GM23338 (cell line): ENCODE measurements around the gene AP1S1. TPM values are rescaled to one million over a fixed set of nuclear protein-coding genes. Genes with fewer than 3 reads are reported as not detected.

Experiments used
- ATAC-seq: fragments of 200-7000 bp; cut with Tn5 transposase; 3 replicates; pipeline ENCODE4 v1.9.1; 2020
- DNase-seq: peaks from one replicate; pipeline ENCODE4 v3.0.0-alpha.2; 2015; ENCODE audit warnings: low spot score
- H2AFZ ChIP-seq: fragments of 200-600 bp; sonication (generic); 2 replicates; pipeline ENCODE4 v1.8.0; 2016; ENCODE audit warnings: antibody characterized with exemption, mild to moderate bottlenecking, moderate library complexity
- H3F3A ChIP-seq: fragments of 200-600 bp; sonication (generic); replicated peaks from 2 replicates; pipeline ENCODE4 v1.8.0; 2017; ENCODE audit warnings: antibody characterized with exemption, mixed run types, low read depth
- H3K27ac ChIP-seq: fragments of 200-600 bp; sonication (generic); 2 replicates; pipeline ENCODE4 v1.6.1; 2016; ENCODE audit warnings: low read depth
- H3K27me3 ChIP-seq: fragments of 200-600 bp; sonication (generic); 2 replicates; pipeline ENCODE4 v1.8.0; 2016; ENCODE audit warnings: mild to moderate bottlenecking, mixed run types, moderate library complexity; ENCODE audit not compliant: insufficient read depth
- H3K36me3 ChIP-seq: fragments of 200-600 bp; sonication (generic); 2 replicates; pipeline ENCODE4 v1.8.0; 2016; ENCODE audit warnings: mild to moderate bottlenecking; ENCODE audit not compliant: insufficient read depth
- H3K4me1 ChIP-seq: fragments of 200-600 bp; sonication (generic); 2 replicates; pipeline ENCODE4 v1.8.0; 2016; ENCODE audit warnings: mild to moderate bottlenecking, moderate library complexity; ENCODE audit not compliant: insufficient read depth
- H3K4me2 ChIP-seq: fragments of 200-600 bp; sonication (generic); 2 replicates; pipeline ENCODE4 v1.7.1; 2017; ENCODE audit warnings: mixed run types
- H3K4me3 ChIP-seq: fragments of 200-600 bp; sonication (generic); 2 replicates; pipeline ENCODE4 v1.6.1; 2016; ENCODE audit warnings: mixed run types
- H3K79me2 ChIP-seq: fragments of 200-600 bp; sonication (generic); replicated peaks from 2 replicates; pipeline ENCODE4 v1.8.0; 2017; ENCODE audit warnings: mild to moderate bottlenecking; ENCODE audit not compliant: insufficient read depth
- H3K9me2 ChIP-seq: fragments of 200-600 bp; sonication (generic); 2 replicates; pipeline ENCODE4 v1.8.0; 2017; ENCODE audit not compliant: insufficient read depth
- H4K20me1 ChIP-seq: fragments of 200-600 bp; sonication (generic); replicated peaks from 2 replicates; pipeline ENCODE4 v1.8.0; 2017; ENCODE audit warnings: mild to moderate bottlenecking; ENCODE audit not compliant: insufficient read depth
- H3K27ac Mint-ChIP-seq: 2 replicates; pipeline ENCODE4 v1.8.0; 2020; ENCODE audit warnings: inconsistent platforms, mild to moderate bottlenecking, moderate library complexity, mixed read lengths
- H3K27me3 Mint-ChIP-seq: 3 replicates; pipeline ENCODE4 v1.8.0; 2022; ENCODE audit warnings: low read depth, mild to moderate bottlenecking, moderate library complexity, mixed read lengths, inconsistent platforms; ENCODE audit not compliant: insufficient read depth, poor library complexity
- H3K36me3 Mint-ChIP-seq: 3 replicates; pipeline ENCODE4 v1.8.0; 2021; ENCODE audit warnings: low read depth, mild to moderate bottlenecking, inconsistent platforms, moderate library complexity, mixed read lengths
- H3K4me1 Mint-ChIP-seq: 3 replicates; pipeline ENCODE4 v1.8.0; 2020; ENCODE audit warnings: mild to moderate bottlenecking, inconsistent platforms, mixed read lengths
- H3K4me3 Mint-ChIP-seq: 3 replicates; pipeline ENCODE4 v1.8.0; 2021; ENCODE audit warnings: moderate library complexity, mild to moderate bottlenecking, inconsistent platforms, mixed read lengths
- H3K9me3 Mint-ChIP-seq: 3 replicates; pipeline ENCODE4 v1.8.0; 2020; ENCODE audit warnings: moderate library complexity, mild to moderate bottlenecking, inconsistent platforms, mixed read lengths
- CREB1 ChIP-seq: fragments of 250-450 bp; sonication (Bioruptor Pico); IDR thresholded peaks from 2 replicates; pipeline ENCODE4 v1.5.0; 2020; ENCODE audit warnings: low read depth, mild to moderate bottlenecking, moderate library complexity
- EZH2 ChIP-seq: fragments of 200-600 bp; sonication (generic); IDR thresholded peaks from one replicate; pipeline ENCODE4 v1.8.0; 2017; ENCODE audit warnings: antibody characterized with exemption, mild to moderate bottlenecking, low read depth; ENCODE audit not compliant: unreplicated experiment
- EZH2phosphoT487 ChIP-seq: fragments of 200-600 bp; sonication (generic); IDR thresholded peaks from one replicate; pipeline ENCODE4 v1.8.1; 2018; ENCODE audit warnings: antibody characterized with exemption; ENCODE audit not compliant: unreplicated experiment
- JUNB ChIP-seq: IDR thresholded peaks from one replicate; pipeline ENCODE4 v1.6.1; 2016; ENCODE audit warnings: antibody characterized with exemption; ENCODE audit not compliant: unreplicated experiment
- NANOG ChIP-seq: IDR thresholded peaks from 2 replicates; pipeline ENCODE4 v1.6.1; 2016; ENCODE audit warnings: antibody characterized with exemption, borderline replicate concordance
- POLR2AphosphoS5 ChIP-seq: IDR thresholded peaks from 2 replicates; pipeline ENCODE4 v1.6.1; 2016; ENCODE audit warnings: antibody characterized with exemption, low read depth
- STAT1 ChIP-seq: IDR thresholded peaks from one replicate; pipeline ENCODE4 v1.6.1; 2016; ENCODE audit warnings: antibody characterized with exemption; ENCODE audit not compliant: unreplicated experiment
- ZNF114 ChIP-seq: fragments of 250-450 bp; sonication (Bioruptor Pico); IDR thresholded peaks from 2 replicates; pipeline ENCODE4 v1.5.0; 2020; ENCODE audit warnings: mild to moderate bottlenecking, moderate library complexity
- ZNF331 ChIP-seq: fragments of 250-450 bp; sonication (Bioruptor Pico); IDR thresholded peaks from 2 replicates; pipeline ENCODE4 v1.5.0; 2020; ENCODE audit warnings: low read depth, mild to moderate bottlenecking, moderate library complexity
- polyA plus RNA-seq: library from polyadenylated mRNA; unstranded; fragments of >200 nt; fragmentation: Nextera tagmentation; extraction: Ambion mirVana; gene quantifications from 2 replicates; pipeline ENCODE4 v1.2.1, GENCODE V29; 2016
- total RNA-seq: library from RNA; depleted of rRNA; stranded (reverse); fragments of >200 nt; shearing (Covaris generic); gene quantifications from 2 replicates; pipeline ENCODE4 v1.2.3, GENCODE V29; 2014
- TF ChIP-seq, protein P1 (sequence below), 2 experiments: fragments of 200-600 bp in 1 of 2; sonication (generic) in 1 of 2; conservative IDR thresholded peaks; 2 replicates each; pipeline versions ENCODE4 v1.5.1 to v1.6.1; 2016 to 2017; ENCODE audit warnings: antibody characterized with exemption in 2 of 2, low read depth in 2 of 2, mild to moderate bottlenecking in 2 of 2, moderate library complexity in 1 of 2
- TF ChIP-seq, protein P2 (sequence below): fragments of 250-450 bp; sonication (Bioruptor Pico); IDR thresholded peaks from 2 replicates; pipeline ENCODE4 v1.5.0; 2020; ENCODE audit warnings: mild to moderate bottlenecking, moderate library complexity
- TF ChIP-seq, protein P3 (sequence below): IDR thresholded peaks from 2 replicates; pipeline ENCODE4 v1.6.1; 2016; ENCODE audit warnings: antibody characterized with exemption
- TF ChIP-seq, protein P4 (sequence below): IDR thresholded peaks from one replicate; pipeline ENCODE4 v1.6.1; 2018; ENCODE audit warnings: antibody characterized with exemption; ENCODE audit not compliant: unreplicated experiment

Gene AP1S1
- total and polyA plus RNA-seq, 2 experiments from 2014 or later = 11.5 to 60.6 TPM

DNA sequence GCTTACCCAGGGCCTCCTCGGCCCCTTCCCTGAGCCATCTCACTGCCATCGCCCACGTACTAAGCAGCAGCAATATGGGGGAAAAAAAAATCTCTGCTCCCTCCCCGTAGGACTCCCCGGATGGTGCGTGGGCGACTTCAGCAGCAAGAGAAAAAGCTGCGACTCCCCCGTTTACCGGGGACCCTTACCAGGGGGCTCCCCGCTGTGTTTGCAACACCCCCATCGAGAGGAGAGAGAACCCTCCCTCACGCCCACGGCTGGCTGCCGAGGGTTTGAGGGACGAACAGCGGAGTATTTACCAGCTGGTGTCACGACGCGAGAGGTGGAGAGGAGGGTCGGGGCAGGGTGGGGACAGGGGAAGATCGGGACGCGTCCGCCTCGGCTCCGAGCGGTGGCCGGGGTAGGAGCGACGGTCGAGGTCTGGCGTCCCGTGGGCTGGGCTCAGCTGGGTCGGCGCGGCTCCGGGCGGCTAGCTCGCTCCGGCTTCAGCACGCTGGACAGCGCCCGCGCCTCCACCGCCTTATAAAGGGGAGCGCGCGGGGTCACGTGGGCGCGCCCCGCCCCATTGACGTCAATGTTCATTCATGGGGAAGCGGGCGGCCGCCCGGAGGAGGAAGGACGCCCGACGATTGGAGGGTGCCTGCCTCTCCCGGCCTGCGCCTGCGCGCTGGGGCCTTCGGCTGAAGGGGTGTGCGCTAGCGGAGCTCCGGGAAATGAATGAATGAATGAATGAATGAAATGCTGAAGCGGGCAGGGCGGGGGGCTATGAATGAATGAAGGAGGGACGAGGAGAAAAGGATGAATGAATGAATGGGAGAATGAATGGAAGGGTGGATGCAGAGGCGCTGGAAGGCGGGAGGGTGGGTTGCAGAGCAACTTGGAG lies 11.0 kb downstream of the AP1S1 start, which contains the start of gene VGF:
Gene VGF (minus strand): TSS at position 495 of the 883 bp plus-strand sequence. CDS start 726 bp downstream, outside the sequence.
- no peak within 1 kb of the TSS for H3K27ac Mint-ChIP-seq
- H3K4me2 ChIP-seq = peak within 1 kb of the TSS; percentile 98
- no peaks in the 10 kb centered on the region for H3K36me3 ChIP-seq
- peaks cover 58% of the 10 kb centered on the region for H3K4me1 Mint-ChIP-seq
- H3K4me1 ChIP-seq = peaks cover 66% of the 10 kb centered on the region
- H3K9me2 ChIP-seq = no peaks in the 10 kb centered on the region
- TF ChIP-seq, protein P1, sequence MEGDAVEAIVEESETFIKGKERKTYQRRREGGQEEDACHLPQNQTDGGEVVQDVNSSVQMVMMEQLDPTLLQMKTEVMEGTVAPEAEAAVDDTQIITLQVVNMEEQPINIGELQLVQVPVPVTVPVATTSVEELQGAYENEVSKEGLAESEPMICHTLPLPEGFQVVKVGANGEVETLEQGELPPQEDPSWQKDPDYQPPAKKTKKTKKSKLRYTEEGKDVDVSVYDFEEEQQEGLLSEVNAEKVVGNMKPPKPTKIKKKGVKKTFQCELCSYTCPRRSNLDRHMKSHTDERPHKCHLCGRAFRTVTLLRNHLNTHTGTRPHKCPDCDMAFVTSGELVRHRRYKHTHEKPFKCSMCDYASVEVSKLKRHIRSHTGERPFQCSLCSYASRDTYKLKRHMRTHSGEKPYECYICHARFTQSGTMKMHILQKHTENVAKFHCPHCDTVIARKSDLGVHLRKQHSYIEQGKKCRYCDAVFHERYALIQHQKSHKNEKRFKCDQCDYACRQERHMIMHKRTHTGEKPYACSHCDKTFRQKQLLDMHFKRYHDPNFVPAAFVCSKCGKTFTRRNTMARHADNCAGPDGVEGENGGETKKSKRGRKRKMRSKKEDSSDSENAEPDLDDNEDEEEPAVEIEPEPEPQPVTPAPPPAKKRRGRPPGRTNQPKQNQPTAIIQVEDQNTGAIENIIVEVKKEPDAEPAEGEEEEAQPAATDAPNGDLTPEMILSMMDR (conservative IDR thresholded peaks at IDR 0.05; ENCODE audit: low read depth in 2 of 2) = no peak
- TF ChIP-seq NANOG (no peak), CREB1 (CRISPR knock-in tag) (peak; percentile 92), JUNB (no peak), POLR2AphosphoS5 (peak; percentile 53; the same call in 1 of the 2 replicates), ZNF331 (CRISPR knock-in tag) (no peak), EZH2phosphoT487 (no peak), EZH2 (no peak), STAT1 (no peak), ZNF114 (CRISPR knock-in tag) (no peak)
- TF ChIP-seq, protein P2, sequence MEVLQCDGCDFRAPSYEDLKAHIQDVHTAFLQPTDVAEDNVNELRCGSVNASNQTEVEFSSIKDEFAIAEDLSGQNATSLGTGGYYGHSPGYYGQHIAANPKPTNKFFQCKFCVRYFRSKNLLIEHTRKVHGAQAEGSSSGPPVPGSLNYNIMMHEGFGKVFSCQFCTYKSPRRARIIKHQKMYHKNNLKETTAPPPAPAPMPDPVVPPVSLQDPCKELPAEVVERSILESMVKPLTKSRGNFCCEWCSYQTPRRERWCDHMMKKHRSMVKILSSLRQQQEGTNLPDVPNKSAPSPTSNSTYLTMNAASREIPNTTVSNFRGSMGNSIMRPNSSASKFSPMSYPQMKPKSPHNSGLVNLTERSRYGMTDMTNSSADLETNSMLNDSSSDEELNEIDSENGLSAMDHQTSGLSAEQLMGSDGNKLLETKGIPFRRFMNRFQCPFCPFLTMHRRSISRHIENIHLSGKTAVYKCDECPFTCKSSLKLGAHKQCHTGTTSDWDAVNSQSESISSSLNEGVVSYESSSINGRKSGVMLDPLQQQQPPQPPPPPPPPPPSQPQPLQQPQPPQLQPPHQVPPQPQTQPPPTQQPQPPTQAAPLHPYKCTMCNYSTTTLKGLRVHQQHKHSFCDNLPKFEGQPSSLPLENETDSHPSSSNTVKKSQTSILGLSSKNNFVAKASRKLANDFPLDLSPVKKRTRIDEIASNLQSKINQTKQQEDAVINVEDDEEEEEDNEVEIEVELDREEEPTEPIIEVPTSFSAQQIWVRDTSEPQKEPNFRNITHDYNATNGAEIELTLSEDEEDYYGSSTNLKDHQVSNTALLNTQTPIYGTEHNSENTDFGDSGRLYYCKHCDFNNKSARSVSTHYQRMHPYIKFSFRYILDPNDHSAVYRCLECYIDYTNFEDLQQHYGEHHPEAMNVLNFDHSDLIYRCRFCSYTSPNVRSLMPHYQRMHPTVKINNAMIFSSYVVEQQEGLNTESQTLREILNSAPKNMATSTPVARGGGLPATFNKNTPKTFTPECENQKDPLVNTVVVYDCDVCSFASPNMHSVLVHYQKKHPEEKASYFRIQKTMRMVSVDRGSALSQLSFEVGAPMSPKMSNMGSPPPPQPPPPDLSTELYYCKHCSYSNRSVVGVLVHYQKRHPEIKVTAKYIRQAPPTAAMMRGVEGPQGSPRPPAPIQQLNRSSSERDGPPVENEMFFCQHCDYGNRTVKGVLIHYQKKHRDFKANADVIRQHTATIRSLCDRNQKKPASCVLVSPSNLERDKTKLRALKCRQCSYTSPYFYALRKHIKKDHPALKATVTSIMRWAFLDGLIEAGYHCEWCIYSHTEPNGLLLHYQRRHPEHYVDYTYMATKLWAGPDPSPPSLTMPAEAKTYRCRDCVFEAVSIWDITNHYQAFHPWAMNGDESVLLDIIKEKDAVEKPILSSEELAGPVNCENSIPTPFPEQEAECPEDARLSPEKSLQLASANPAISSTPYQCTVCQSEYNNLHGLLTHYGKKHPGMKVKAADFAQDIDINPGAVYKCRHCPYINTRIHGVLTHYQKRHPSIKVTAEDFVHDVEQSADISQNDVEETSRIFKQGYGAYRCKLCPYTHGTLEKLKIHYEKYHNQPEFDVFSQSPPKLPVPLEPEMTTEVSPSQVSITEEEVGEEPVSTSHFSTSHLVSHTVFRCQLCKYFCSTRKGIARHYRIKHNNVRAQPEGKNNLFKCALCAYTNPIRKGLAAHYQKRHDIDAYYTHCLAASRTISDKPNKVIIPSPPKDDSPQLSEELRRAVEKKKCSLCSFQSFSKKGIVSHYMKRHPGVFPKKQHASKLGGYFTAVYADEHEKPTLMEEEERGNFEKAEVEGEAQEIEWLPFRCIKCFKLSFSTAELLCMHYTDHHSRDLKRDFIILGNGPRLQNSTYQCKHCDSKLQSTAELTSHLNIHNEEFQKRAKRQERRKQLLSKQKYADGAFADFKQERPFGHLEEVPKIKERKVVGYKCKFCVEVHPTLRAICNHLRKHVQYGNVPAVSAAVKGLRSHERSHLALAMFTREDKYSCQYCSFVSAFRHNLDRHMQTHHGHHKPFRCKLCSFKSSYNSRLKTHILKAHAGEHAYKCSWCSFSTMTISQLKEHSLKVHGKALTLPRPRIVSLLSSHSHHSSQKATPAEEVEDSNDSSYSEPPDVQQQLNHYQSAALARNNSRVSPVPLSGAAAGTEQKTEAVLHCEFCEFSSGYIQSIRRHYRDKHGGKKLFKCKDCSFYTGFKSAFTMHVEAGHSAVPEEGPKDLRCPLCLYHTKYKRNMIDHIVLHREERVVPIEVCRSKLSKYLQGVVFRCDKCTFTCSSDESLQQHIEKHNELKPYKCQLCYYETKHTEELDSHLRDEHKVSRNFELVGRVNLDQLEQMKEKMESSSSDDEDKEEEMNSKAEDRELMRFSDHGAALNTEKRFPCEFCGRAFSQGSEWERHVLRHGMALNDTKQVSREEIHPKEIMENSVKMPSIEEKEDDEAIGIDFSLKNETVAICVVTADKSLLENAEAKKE (CRISPR knock-in tag) = no peak
- TF ChIP-seq, protein P3, sequence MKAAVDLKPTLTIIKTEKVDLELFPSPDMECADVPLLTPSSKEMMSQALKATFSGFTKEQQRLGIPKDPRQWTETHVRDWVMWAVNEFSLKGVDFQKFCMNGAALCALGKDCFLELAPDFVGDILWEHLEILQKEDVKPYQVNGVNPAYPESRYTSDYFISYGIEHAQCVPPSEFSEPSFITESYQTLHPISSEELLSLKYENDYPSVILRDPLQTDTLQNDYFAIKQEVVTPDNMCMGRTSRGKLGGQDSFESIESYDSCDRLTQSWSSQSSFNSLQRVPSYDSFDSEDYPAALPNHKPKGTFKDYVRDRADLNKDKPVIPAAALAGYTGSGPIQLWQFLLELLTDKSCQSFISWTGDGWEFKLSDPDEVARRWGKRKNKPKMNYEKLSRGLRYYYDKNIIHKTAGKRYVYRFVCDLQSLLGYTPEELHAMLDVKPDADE = no peak
- TF ChIP-seq, protein P4, sequence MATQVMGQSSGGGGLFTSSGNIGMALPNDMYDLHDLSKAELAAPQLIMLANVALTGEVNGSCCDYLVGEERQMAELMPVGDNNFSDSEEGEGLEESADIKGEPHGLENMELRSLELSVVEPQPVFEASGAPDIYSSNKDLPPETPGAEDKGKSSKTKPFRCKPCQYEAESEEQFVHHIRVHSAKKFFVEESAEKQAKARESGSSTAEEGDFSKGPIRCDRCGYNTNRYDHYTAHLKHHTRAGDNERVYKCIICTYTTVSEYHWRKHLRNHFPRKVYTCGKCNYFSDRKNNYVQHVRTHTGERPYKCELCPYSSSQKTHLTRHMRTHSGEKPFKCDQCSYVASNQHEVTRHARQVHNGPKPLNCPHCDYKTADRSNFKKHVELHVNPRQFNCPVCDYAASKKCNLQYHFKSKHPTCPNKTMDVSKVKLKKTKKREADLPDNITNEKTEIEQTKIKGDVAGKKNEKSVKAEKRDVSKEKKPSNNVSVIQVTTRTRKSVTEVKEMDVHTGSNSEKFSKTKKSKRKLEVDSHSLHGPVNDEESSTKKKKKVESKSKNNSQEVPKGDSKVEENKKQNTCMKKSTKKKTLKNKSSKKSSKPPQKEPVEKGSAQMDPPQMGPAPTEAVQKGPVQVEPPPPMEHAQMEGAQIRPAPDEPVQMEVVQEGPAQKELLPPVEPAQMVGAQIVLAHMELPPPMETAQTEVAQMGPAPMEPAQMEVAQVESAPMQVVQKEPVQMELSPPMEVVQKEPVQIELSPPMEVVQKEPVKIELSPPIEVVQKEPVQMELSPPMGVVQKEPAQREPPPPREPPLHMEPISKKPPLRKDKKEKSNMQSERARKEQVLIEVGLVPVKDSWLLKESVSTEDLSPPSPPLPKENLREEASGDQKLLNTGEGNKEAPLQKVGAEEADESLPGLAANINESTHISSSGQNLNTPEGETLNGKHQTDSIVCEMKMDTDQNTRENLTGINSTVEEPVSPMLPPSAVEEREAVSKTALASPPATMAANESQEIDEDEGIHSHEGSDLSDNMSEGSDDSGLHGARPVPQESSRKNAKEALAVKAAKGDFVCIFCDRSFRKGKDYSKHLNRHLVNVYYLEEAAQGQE = peak; percentile 99
- DNase-seq (peak; percentile 97), ATAC-seq (peak; percentile 22)
- no peaks in the 10 kb centered on the region; the same call in 1 of the 3 replicates for H3K9me3 Mint-ChIP-seq
- peaks cover 6% of the 10 kb centered on the region; the same call in 1 of the 2 replicates for H4K20me1 ChIP-seq
- no peaks in the 10 kb centered on the region for H3K79me2 ChIP-seq
- peaks cover 71% of the 10 kb centered on the region for H3K27me3 Mint-ChIP-seq
- H3K27ac ChIP-seq = no peak within 1 kb of the TSS
- H3K4me3 ChIP-seq = peak within 1 kb of the TSS; percentile 76
- H3K4me3 Mint-ChIP-seq = peak within 1 kb of the TSS; percentile 78
- no peaks in the 10 kb centered on the region; the same call in 2 of the 3 replicates for H3K36me3 Mint-ChIP-seq
- no peak within 1 kb of the TSS; the same call in 1 of the 2 replicates for H2AFZ ChIP-seq
- peaks cover 24% of the 10 kb centered on the region for H3F3A ChIP-seq
- H3K27me3 ChIP-seq = peaks cover 84% of the 10 kb centered on the region
